ENCODE data around the gene ZNF286A. TPM values are rescaled to one million over a fixed set of nuclear protein-coding genes. Genes with fewer than 3 reads are reported as not detected.

Gene ZNF286A
- polyA plus RNA-seq, 1 donor from 2014 or later = 98.1 TPM

DNA sequence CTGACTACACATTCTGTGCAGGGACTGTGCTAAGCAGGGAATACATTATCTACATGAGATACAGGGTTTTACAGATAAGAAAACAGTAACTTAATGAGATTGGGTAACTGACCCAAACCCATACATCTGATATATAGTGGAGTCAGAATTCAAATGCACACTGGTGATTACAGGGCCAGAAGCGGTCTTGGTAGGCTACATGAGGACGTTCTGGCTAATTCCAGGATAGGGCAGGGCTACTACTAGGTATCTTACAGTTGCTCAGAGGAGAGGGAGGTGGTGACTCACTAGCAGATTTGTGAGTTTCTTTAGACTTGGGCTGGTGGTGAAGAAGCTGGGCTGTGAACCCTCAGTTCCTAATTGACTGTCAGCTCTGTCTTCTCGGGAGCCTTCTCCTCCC is 36.9 kb upstream of the ZNF286A start:
- no peak overlapping the region for H3K9ac ChIP-seq (ENCODE audit: low read length)
- no peak overlapping the region for H2AFZ ChIP-seq (ENCODE audit: low read depth, low read length)
- H3K27ac ChIP-seq (ENCODE audit: low read length) = no peak overlapping the region
- H3F3A ChIP-seq (ENCODE audit: insufficient read depth, low read length, poor library complexity, severe bottlenecking) = no peaks in the 10 kb centered on the region
- no peaks in the 10 kb centered on the region for H3K9me3 ChIP-seq (ENCODE audit: low read length)
- H3K4me2 ChIP-seq (ENCODE audit: low read length) = no peak overlapping the region
- H3K4me3 ChIP-seq (ENCODE audit: low read length) = no peak overlapping the region
- H3K79me2 ChIP-seq (replicated peaks; ENCODE audit: insufficient read depth, low read length) = no peaks in the 10 kb centered on the region
- TF ChIP-seq EZH2 (IDR thresholded peaks at IDR 0.05; ENCODE audit: borderline replicate concordance, insufficient read depth, low read length, poor library complexity, severe bottlenecking) = no peak
- TF ChIP-seq, protein P1, sequence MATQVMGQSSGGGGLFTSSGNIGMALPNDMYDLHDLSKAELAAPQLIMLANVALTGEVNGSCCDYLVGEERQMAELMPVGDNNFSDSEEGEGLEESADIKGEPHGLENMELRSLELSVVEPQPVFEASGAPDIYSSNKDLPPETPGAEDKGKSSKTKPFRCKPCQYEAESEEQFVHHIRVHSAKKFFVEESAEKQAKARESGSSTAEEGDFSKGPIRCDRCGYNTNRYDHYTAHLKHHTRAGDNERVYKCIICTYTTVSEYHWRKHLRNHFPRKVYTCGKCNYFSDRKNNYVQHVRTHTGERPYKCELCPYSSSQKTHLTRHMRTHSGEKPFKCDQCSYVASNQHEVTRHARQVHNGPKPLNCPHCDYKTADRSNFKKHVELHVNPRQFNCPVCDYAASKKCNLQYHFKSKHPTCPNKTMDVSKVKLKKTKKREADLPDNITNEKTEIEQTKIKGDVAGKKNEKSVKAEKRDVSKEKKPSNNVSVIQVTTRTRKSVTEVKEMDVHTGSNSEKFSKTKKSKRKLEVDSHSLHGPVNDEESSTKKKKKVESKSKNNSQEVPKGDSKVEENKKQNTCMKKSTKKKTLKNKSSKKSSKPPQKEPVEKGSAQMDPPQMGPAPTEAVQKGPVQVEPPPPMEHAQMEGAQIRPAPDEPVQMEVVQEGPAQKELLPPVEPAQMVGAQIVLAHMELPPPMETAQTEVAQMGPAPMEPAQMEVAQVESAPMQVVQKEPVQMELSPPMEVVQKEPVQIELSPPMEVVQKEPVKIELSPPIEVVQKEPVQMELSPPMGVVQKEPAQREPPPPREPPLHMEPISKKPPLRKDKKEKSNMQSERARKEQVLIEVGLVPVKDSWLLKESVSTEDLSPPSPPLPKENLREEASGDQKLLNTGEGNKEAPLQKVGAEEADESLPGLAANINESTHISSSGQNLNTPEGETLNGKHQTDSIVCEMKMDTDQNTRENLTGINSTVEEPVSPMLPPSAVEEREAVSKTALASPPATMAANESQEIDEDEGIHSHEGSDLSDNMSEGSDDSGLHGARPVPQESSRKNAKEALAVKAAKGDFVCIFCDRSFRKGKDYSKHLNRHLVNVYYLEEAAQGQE (IDR thresholded peaks at IDR 0.05; ENCODE audit: borderline replicate concordance) = no peak
- TF ChIP-seq EP300 (conservative IDR thresholded peaks at IDR 0.05; ENCODE audit: poor library complexity, severe bottlenecking) = no peak
- TF ChIP-seq SMC3 (conservative IDR thresholded peaks at IDR 0.05; ENCODE audit: poor library complexity) = no peak
- H3K27me3 ChIP-seq (ENCODE audit: insufficient read depth, low read depth, low read length) = no peaks in the 10 kb centered on the region
- no peaks in the 10 kb centered on the region for H4K20me1 ChIP-seq (ENCODE audit: insufficient read depth)
- no peaks in the 10 kb centered on the region for H3K36me3 ChIP-seq (ENCODE audit: insufficient read depth, low read length)
- H3K9me2 ChIP-seq (ENCODE audit: insufficient read depth, low read length) = no peaks in the 10 kb centered on the region

DNA sequence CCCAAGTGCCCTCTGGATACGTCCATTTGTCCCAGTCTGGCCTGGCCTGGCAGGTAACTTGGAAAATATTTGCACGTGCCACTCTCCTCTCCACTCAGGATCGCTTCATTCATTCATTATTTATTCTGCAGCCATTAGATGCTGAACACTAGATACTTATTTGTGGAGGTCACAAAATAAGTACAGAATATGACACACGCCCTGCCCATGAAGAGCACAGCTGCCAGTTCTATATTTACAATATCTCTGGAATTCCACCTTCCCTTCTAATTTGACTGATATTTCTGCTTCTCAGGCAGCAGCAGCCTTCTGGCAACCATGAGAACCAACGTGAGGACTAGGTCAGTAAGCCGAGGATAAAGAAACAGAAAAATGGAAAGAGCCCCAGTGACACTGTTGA is 36.4 kb upstream of the ZNF286A start:
- no peak overlapping the region for H3K4me3 ChIP-seq (ENCODE audit: low read length)
- H3F3A ChIP-seq (ENCODE audit: insufficient read depth, low read length, poor library complexity, severe bottlenecking) = no peaks in the 10 kb centered on the region
- H3K9ac ChIP-seq (ENCODE audit: low read length) = no peak overlapping the region

More for the DNA sequence above, 36.4 kb upstream of the ZNF286A start:
- Histone ChIP-seq H3K79me2 (replicated peaks; ENCODE audit: insufficient read depth, low read length) (no peaks in the 10 kb centered on the region), H2AFZ (ENCODE audit: low read depth, low read length) (no peak overlapping the region), H3K9me3 (ENCODE audit: low read length) (no peaks in the 10 kb centered on the region), H3K27ac (ENCODE audit: low read length) (no peak overlapping the region), H3K9me2 (ENCODE audit: insufficient read depth, low read length) (no peaks in the 10 kb centered on the region), H3K4me2 (ENCODE audit: low read length) (no peak overlapping the region), H3K36me3 (ENCODE audit: insufficient read depth, low read length) (no peaks in the 10 kb centered on the region), H3K27me3 (ENCODE audit: insufficient read depth, low read depth, low read length) (no peaks in the 10 kb centered on the region), H4K20me1 (ENCODE audit: insufficient read depth) (no peaks in the 10 kb centered on the region)
- no peak for TF ChIP-seq MXI1 (conservative IDR thresholded peaks at IDR 0.05; ENCODE audit: poor library complexity, severe bottlenecking)
- no peak for TF ChIP-seq RAD21 (conservative IDR thresholded peaks at IDR 0.05)
- TF ChIP-seq, protein P1 (IDR thresholded peaks at IDR 0.05; ENCODE audit: borderline replicate concordance) = no peak
- TF ChIP-seq TAF1 (IDR thresholded peaks at IDR 0.05; ENCODE audit: low read depth) = no peak
- no peak for TF ChIP-seq SMC3 (conservative IDR thresholded peaks at IDR 0.05; ENCODE audit: poor library complexity)
- no peak for TF ChIP-seq EP300 (conservative IDR thresholded peaks at IDR 0.05; ENCODE audit: poor library complexity, severe bottlenecking)
